Fibroblast of lung (primary cell): ENCODE data around the gene ING4.

ENCODE experiments used
- CTCF ChIP-seq, 2 donors: IDR thresholded peaks in 1 of 2; conservative IDR thresholded peaks in 1 of 2; 1 replicate in 1 of 2; 2 replicates in 1 of 2; pipeline ENCODE4 v1.5.1; 2011 to 2012; ENCODE audit warnings: low read length in 2 of 2, control low read depth in 1 of 2, inconsistent platforms in 1 of 2, low read depth in 1 of 2, mild to moderate bottlenecking in 1 of 2
- EZH2 ChIP-seq: IDR thresholded peaks from 2 replicates; pipeline ENCODE4 v1.5.1; 2012; ENCODE audit warnings: low read length, control low read depth, mild to moderate bottlenecking; ENCODE audit errors: missing control alignments

GRCh38 chr12:6691473-6691872 is 28.6 kb upstream of the ING4 start:
- no peak for TF ChIP-seq CTCF (conservative IDR thresholded peaks at IDR 0.05 in 1 of 2, IDR thresholded peaks at IDR 0.05 in 1 of 2; ENCODE audit: low read depth in 1 of 2, low read length in 2 of 2)
- no peak for TF ChIP-seq EZH2
